ENCODE measurements around the gene ARID5A. TPM values are rescaled to one million over a fixed set of nuclear protein-coding genes. Genes with fewer than 3 reads are reported as not detected.

Gene ARID5A
- total and polyA plus RNA-seq, 2 donors (not counting 1 experiment from before 2014, with no cell fraction given): 35.5 to 93.0 TPM

DNA sequence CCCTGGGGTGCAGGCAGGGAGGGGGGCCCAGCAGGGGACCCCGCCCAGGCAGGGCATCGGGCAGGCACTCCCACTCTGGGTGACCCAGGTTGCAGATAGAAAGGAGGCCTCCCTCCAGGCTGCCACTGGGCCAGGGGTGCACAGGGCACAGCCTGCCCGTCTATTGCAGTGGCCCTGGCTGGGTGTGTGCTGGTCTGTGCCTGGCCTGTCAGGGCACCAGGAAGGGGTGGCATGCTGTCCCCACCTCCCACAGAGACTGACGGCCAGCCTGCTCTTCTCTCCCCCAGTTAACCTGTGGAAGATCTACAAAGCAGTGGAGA, 12.9 kb downstream of the ARID5A start:
- intact Hi-C loops (cut with micrococcal nuclease): no loop called here
- no peaks in the 10 kb centered on the region for H3K9me3 Mint-ChIP-seq (ENCODE audit: insufficient read depth)
- peaks cover 15% of the 10 kb centered on the region for H3K79me2 ChIP-seq (ENCODE audit: control insufficient read depth, insufficient read depth, low read length)
- no peaks in the 10 kb centered on the region for H3K27me3 Mint-ChIP-seq
- ChIA-PET POLR2A (no interaction called here), CTCF (interaction anchor here (1.2 to 7.3 kb wide), 4 partner anchors 10 to 143 kb away, joined by 5 to 94 read pairs (median 6); no protein-coding TSS in a partner anchor)
- H3K4me3 ChIP-seq (ENCODE audit: control extremely low read depth in 1 of 5, extremely low read depth in 1 of 5, insufficient read depth in 1 of 5, low read depth in 2 of 5, low read length in 4 of 5): no peak overlapping the region
- no peak overlapping the region for H3K27ac Mint-ChIP-seq
- peaks cover 0 to 47% of the 10 kb centered on the region in 2 experiments for H3K36me3 ChIP-seq (replicated peaks in 1 of 2; ENCODE audit: control extremely low read depth in 1 of 2, control insufficient read depth in 1 of 2, extremely low read depth in 1 of 2, insufficient read depth in 2 of 2, low read length in 1 of 2)
- H3K4me2 ChIP-seq (replicated peaks; ENCODE audit: low read depth, low read length, poor library complexity, severe bottlenecking): no peak overlapping the region
- H3K4me1 ChIP-seq (ENCODE audit: control insufficient read depth in 2 of 2, insufficient read depth in 2 of 2, low read length in 2 of 2): peaks cover 3 to 10% of the 10 kb centered on the region in 2 donors
- no peaks in the 10 kb centered on the region for H3K9me3 ChIP-seq (ENCODE audit: control extremely low read depth in 1 of 3, control insufficient read depth in 2 of 3, insufficient read depth in 1 of 3, low read length in 2 of 3)
- H2AFZ ChIP-seq (ENCODE audit: insufficient read depth, low read depth, low read length, poor library complexity, severe bottlenecking): no peak overlapping the region
- H4K20me1 ChIP-seq (ENCODE audit: control insufficient read depth, insufficient read depth, low read length, poor library complexity, severe bottlenecking): peaks cover 31% of the 10 kb centered on the region
- H3K9ac ChIP-seq (ENCODE audit: low read length): no peak overlapping the region
- H3K4me1 Mint-ChIP-seq: peaks cover 13% of the 10 kb centered on the region
- TF ChIP-seq EZH2 (IDR thresholded peaks at IDR 0.05; ENCODE audit: borderline replicate concordance, insufficient read depth, low read depth, low read length, poor library complexity, severe bottlenecking): no peak
- TF ChIP-seq, protein P1, sequence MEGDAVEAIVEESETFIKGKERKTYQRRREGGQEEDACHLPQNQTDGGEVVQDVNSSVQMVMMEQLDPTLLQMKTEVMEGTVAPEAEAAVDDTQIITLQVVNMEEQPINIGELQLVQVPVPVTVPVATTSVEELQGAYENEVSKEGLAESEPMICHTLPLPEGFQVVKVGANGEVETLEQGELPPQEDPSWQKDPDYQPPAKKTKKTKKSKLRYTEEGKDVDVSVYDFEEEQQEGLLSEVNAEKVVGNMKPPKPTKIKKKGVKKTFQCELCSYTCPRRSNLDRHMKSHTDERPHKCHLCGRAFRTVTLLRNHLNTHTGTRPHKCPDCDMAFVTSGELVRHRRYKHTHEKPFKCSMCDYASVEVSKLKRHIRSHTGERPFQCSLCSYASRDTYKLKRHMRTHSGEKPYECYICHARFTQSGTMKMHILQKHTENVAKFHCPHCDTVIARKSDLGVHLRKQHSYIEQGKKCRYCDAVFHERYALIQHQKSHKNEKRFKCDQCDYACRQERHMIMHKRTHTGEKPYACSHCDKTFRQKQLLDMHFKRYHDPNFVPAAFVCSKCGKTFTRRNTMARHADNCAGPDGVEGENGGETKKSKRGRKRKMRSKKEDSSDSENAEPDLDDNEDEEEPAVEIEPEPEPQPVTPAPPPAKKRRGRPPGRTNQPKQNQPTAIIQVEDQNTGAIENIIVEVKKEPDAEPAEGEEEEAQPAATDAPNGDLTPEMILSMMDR (IDR thresholded peaks at IDR 0.05): no peak
- 95% methylated on average over 4 of the region's 4 CpGs for WGBS (ENCODE audit: insufficient coverage)
- DNase-seq (peak; percentile 21), ATAC-seq (ENCODE audit: low read depth) (no peak)
- no peak overlapping the region for H3K4me3 Mint-ChIP-seq
- no peak overlapping the region for H3K27ac ChIP-seq (ENCODE audit: low read length in 2 of 2)
- no peaks in the 10 kb centered on the region for H3K27me3 ChIP-seq (replicated peaks in 1 of 4; ENCODE audit: control extremely low read depth in 1 of 4, control insufficient read depth in 3 of 4, insufficient read depth in 4 of 4, low read length in 3 of 4)

DNA sequence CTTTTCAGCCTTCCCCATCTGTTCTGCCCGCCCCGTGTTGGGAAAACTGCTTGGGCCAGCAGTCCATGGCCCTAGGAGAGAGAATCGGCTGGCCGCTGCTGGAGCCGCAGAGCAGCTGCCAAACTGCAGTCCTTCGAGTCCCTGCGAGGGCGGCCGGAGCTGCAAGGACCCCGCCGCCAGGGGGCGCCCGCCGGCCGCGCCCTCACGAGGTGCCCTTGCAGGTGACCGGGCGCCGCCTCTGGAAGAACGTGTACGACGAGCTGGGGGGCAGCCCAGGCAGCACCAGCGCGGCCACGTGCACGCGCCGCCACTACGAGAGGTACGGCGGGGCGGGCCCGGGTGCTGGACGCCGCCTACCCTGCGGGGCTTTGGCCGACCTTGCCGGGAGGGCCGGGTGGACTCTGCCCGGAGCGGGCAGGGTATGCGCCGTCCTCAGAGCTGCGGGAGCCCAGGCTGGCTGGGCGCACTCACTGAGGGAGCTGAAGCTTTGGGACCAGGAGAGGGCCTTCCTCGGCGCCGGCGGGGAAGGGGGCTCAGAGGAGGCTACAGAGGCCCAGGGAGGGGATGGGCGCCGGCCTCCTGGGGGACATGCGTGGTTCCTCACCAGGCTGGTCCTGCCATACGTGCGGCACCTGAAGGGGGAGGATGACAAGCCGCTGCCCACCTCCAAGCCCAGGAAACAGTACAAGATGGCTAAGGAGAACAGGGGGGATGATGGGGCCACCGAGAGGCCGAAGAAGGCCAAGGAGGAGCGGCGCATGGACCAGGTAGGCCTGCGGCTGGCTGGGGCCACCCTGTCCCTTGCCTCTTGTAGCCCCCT, 13.6 kb downstream of the ARID5A start:
- no peak overlapping the region for H2AFZ ChIP-seq (ENCODE audit: insufficient read depth, low read depth, low read length, poor library complexity, severe bottlenecking)
- H3K9me3 ChIP-seq (ENCODE audit: control extremely low read depth in 1 of 3, control insufficient read depth in 2 of 3, insufficient read depth in 1 of 3, low read length in 2 of 3): no peaks in the 10 kb centered on the region
- peaks cover 6 to 15% of the 10 kb centered on the region in 2 donors for H3K4me1 ChIP-seq (ENCODE audit: control insufficient read depth in 2 of 2, insufficient read depth in 2 of 2, low read length in 2 of 2)
- H3K79me2 ChIP-seq (ENCODE audit: control insufficient read depth, insufficient read depth, low read length): peaks cover 11% of the 10 kb centered on the region
- CTCF ChIA-PET: interaction anchor here (1.2 to 7.3 kb wide), 3 partner anchors 11 to 143 kb away, joined by 5 to 94 read pairs (median 7); no protein-coding TSS in a partner anchor
- POLR2A ChIA-PET: no interaction called here
- H3K4me3 ChIP-seq (ENCODE audit: control extremely low read depth in 1 of 5, extremely low read depth in 1 of 5, insufficient read depth in 1 of 5, low read depth in 2 of 5, low read length in 4 of 5): no peak overlapping the region
- Mint-ChIP-seq H3K27me3 (no peaks in the 10 kb centered on the region), H3K9me3 (ENCODE audit: insufficient read depth) (no peaks in the 10 kb centered on the region), H3K4me3 (no peak overlapping the region), H3K27ac (no peak overlapping the region), H3K4me1 (peaks cover 13% of the 10 kb centered on the region)
- no peak for ATAC-seq (ENCODE audit: low read depth)
- H4K20me1 ChIP-seq (ENCODE audit: control insufficient read depth, insufficient read depth, low read length, poor library complexity, severe bottlenecking): peaks cover 24% of the 10 kb centered on the region
- H3K27ac ChIP-seq (ENCODE audit: low read length in 2 of 2): no peak overlapping the region
- H3K9ac ChIP-seq (ENCODE audit: low read length): no peak overlapping the region
- no peaks in the 10 kb centered on the region for H3K27me3 ChIP-seq (replicated peaks in 1 of 4; ENCODE audit: control extremely low read depth in 1 of 4, control insufficient read depth in 3 of 4, insufficient read depth in 4 of 4, low read length in 3 of 4)
- WGBS (ENCODE audit: insufficient coverage): 95% methylated on average over 60 of the region's 61 CpGs
- TF ChIP-seq, protein P1 (IDR thresholded peaks at IDR 0.05): no peak
- no peak for TF ChIP-seq EZH2 (IDR thresholded peaks at IDR 0.05; ENCODE audit: borderline replicate concordance, insufficient read depth, low read depth, low read length, poor library complexity, severe bottlenecking)
- peak; percentile 37 for DNase-seq
- no peak overlapping the region for H3K4me2 ChIP-seq (replicated peaks; ENCODE audit: low read depth, low read length, poor library complexity, severe bottlenecking)
- intact Hi-C loops (cut with micrococcal nuclease): no loop called here
- H3K36me3 ChIP-seq (replicated peaks in 1 of 2; ENCODE audit: control extremely low read depth in 1 of 2, control insufficient read depth in 1 of 2, extremely low read depth in 1 of 2, insufficient read depth in 2 of 2, low read length in 1 of 2): peaks cover 0 to 46% of the 10 kb centered on the region in 2 experiments

All from B cell (primary cell).